Measurements from ENCODE around the gene CACNA1G.
A peak's percentile ranks its signal among the peaks of the same experiment; 100 is the strongest.

CACNA1G gene

GRCh38 chr17:50533720-50534148 lies 26.8 kb upstream of the CACNA1G start:
- no peak for DNase-seq (ENCODE audit: low spot score)

- DNase-seq (ENCODE audit: low spot score), result no peak
Observed at GRCh38 chr17:50534222-50534978, 26.1 kb upstream of the CACNA1G start.

GRCh38 chr17:50534979-50535326 lies 25.6 kb upstream of the CACNA1G start:
- DNase-seq (ENCODE audit: low spot score), result no peak

- no peak for DNase-seq (ENCODE audit: low spot score)
Observed at GRCh38 chr17:50535407-50535806, 25.1 kb upstream of the CACNA1G start.

- DNase-seq (ENCODE audit: low spot score), result no peak
Observed at GRCh38 chr17:50536683-50537646, 23.6 kb upstream of the CACNA1G start.

GRCh38 chr17:50537721-50538548 lies 22.6 kb upstream of the CACNA1G start:
- no peak for DNase-seq (ENCODE audit: low spot score)

GRCh38 chr17:50538549-50539410 lies 21.7 kb upstream of the CACNA1G start:
- DNase-seq (ENCODE audit: low spot score), result no peak

GRCh38 chr17:50539762-50540559 lies 20.6 kb upstream of the CACNA1G start:
- no peak for DNase-seq (ENCODE audit: low spot score)

- no peak for DNase-seq (ENCODE audit: low spot score)
Observed at GRCh38 chr17:50540560-50541401, 19.7 kb upstream of the CACNA1G start.

GRCh38 chr17:50541402-50541715 lies 19.2 kb upstream of the CACNA1G start:
- no peak for DNase-seq (ENCODE audit: low spot score)

GRCh38 chr17:50541716-50542688 lies 18.5 kb upstream of the CACNA1G start:
- peak; percentile 79 for DNase-seq (ENCODE audit: low spot score)

- DNase-seq (ENCODE audit: low spot score), result no peak
Observed at GRCh38 chr17:50542795-50543774, 17.4 kb upstream of the CACNA1G start.

GRCh38 chr17:50544516-50544915 lies 16.0 kb upstream of the CACNA1G start:
- DNase-seq (ENCODE audit: low spot score), result no peak

- no peak for DNase-seq (ENCODE audit: low spot score)
Observed at GRCh38 chr17:50545311-50545710, 15.2 kb upstream of the CACNA1G start.

GRCh38 chr17:50546701-50547034 lies 13.8 kb upstream of the CACNA1G start:
- no peak for DNase-seq (ENCODE audit: low spot score)

- peak; percentile 82 for DNase-seq (ENCODE audit: low spot score)
Observed at GRCh38 chr17:50547035-50547735, 13.3 kb upstream of the CACNA1G start, which contains the start of gene SPATA20. Gene SPATA20, plus strand, starts transcription at chr17:50547174. Its CDS starts 35 bp downstream, at chr17:50547209.

GRCh38 chr17:50547736-50548083 lies 12.8 kb upstream of the CACNA1G start:
- no peak for DNase-seq (ENCODE audit: low spot score)

Measured in CD4-positive, alpha-beta T cell treated with Interleukin-15 for 4 hours (primary cell).